ENCODE data around the gene ADM2.

ADM2 gene

GRCh38 chr22:50487290-50488005 is 6.1 kb downstream of the ADM2 start:
- no peak for DNase-seq

- DNase-seq = no peak
Measured at GRCh38 chr22:50488006-50488677, 6.8 kb downstream of the ADM2 start.

- no peak for DNase-seq
Measured at GRCh38 chr22:50488886-50489285, 7.5 kb downstream of the ADM2 start.

GRCh38 chr22:50489363-50490243 is 8.3 kb downstream of the ADM2 start:
- DNase-seq = no peak

- no peak for DNase-seq
Measured at GRCh38 chr22:50490531-50491308, 9.4 kb downstream of the ADM2 start.

- DNase-seq = no peak
Measured at GRCh38 chr22:50497093-50497492, 15.8 kb downstream of the ADM2 start.

GRCh38 chr22:50498322-50498890 is 17.1 kb downstream of the ADM2 start:
- peak; percentile 40 for DNase-seq

- no peak for DNase-seq
Measured at GRCh38 chr22:50500452-50500851, 19.1 kb downstream of the ADM2 start.

GRCh38 chr22:50502096-50502495 is 20.8 kb downstream of the ADM2 start:
- DNase-seq = no peak

GRCh38 chr22:50502628-50503474 is 21.5 kb downstream of the ADM2 start:
- DNase-seq = no peak

GRCh38 chr22:50503475-50504145 is 22.3 kb downstream of the ADM2 start:
- DNase-seq = no peak

- DNase-seq = no peak
Measured at GRCh38 chr22:50504369-50505211, 23.2 kb downstream of the ADM2 start.

- no peak for DNase-seq
Measured at GRCh38 chr22:50505276-50505775, 24.0 kb downstream of the ADM2 start.

- DNase-seq = no peak
Measured at GRCh38 chr22:50505776-50506610, 24.6 kb downstream of the ADM2 start.

- no peak for DNase-seq
Measured at GRCh38 chr22:50506611-50507420, 25.5 kb downstream of the ADM2 start.

GRCh38 chr22:50507421-50507990 is 26.2 kb downstream of the ADM2 start, which contains the start of gene LMF2:
Gene LMF2 (minus strand): TSS chr22:50507702. CDS start chr22:50507675, 27 bp downstream.
- DNase-seq = peak; percentile 67

Data from DMS 273 treated with DMSO at 0.1 percent for 48 hours (cell line).